Measurements from ENCODE around the gene GNG11. TPM values are rescaled to one million over a fixed set of nuclear protein-coding genes. Genes with fewer than 3 reads are reported as not detected.

The GNG11 gene
- total RNA-seq, 1 donor: 7.6 TPM

DNA sequence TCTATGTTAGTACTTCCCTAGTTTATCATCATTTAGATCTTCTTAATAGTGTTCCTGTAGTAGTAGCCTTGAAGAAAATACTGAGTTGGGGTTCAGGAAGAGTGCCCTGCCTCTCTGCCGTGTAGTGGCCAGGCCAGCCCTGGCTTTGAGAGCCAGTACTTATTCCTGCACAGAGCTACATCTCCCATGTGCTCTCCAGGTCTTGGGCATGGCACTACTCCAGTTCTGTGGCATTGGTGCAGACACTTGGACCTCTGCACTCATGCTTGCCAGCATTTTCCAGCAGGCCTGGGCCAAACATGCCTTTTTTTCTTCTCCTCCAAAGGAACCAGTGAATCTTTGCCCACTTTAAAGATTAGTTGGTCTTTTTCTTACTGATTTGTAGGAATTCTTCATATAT, 5.3 kb downstream of the GNG11 start:
- Histone ChIP-seq H3K79me2 (ENCODE audit: insufficient read depth, low read length) (peaks cover 33% of the 10 kb centered on the region), H4K20me1 (ENCODE audit: insufficient read depth, low read length) (no peaks in the 10 kb centered on the region), H3K4me3 (ENCODE audit: insufficient read depth, low read length) (no peak overlapping the region), H3K9me3 (ENCODE audit: low read depth, low read length) (no peaks in the 10 kb centered on the region), H3K4me2 (ENCODE audit: insufficient read depth, low read length) (no peak overlapping the region), H3K27ac (ENCODE audit: low read depth, low read length) (no peak overlapping the region), H3K4me1 (ENCODE audit: insufficient read depth, low read length) (peaks cover 10% of the 10 kb centered on the region), H3K36me3 (ENCODE audit: insufficient read depth, low read length) (peaks cover 11% of the 10 kb centered on the region), H2AFZ (ENCODE audit: low read length) (no peak overlapping the region), H3K27me3 (ENCODE audit: insufficient read depth, low read length) (no peaks in the 10 kb centered on the region)
- no peak for DNase-seq (ENCODE audit: insufficient read length, low spot score, missing footprints)
- no peak for TF ChIP-seq CTCF (IDR thresholded peaks at IDR 0.05; ENCODE audit: extremely low read depth, low read depth, low read length)

DNA sequence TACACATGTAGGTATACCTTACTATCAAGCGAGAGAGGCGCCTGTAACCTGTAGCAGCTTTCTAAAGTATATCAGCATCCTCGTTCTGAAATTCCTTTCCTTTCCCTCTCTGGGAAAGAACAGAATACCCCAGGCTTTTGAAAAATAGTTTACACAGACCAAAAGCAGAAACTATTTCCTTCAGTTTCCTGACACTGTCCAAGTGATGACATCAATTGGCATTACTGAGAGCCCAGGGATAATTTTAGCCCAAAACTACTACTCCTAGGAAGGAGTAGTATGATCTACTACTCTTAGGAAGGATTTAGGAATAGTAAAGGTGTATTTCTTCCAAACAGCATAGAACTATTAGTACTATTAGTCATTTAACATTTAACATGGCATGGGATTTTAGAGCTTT, 6.0 kb downstream of the GNG11 start:
- peaks cover 11% of the 10 kb centered on the region for H3K36me3 ChIP-seq (ENCODE audit: insufficient read depth, low read length)
- peaks cover 25% of the 10 kb centered on the region for H3K79me2 ChIP-seq (ENCODE audit: insufficient read depth, low read length)
- no peak overlapping the region for H2AFZ ChIP-seq (ENCODE audit: low read length)
- no peak for DNase-seq (ENCODE audit: insufficient read length, low spot score, missing footprints)
- H4K20me1 ChIP-seq (ENCODE audit: insufficient read depth, low read length): no peaks in the 10 kb centered on the region
- no peak for TF ChIP-seq CTCF (IDR thresholded peaks at IDR 0.05; ENCODE audit: extremely low read depth, low read depth, low read length)
- H3K4me1 ChIP-seq (ENCODE audit: insufficient read depth, low read length): peaks cover 10% of the 10 kb centered on the region
- no peaks in the 10 kb centered on the region for H3K27me3 ChIP-seq (ENCODE audit: insufficient read depth, low read length)
- H3K4me2 ChIP-seq (ENCODE audit: insufficient read depth, low read length): no peak overlapping the region
- no peaks in the 10 kb centered on the region for H3K9me3 ChIP-seq (ENCODE audit: low read depth, low read length)
- no peak overlapping the region for H3K4me3 ChIP-seq (ENCODE audit: insufficient read depth, low read length)
- no peak overlapping the region for H3K27ac ChIP-seq (ENCODE audit: low read depth, low read length)

DNA sequence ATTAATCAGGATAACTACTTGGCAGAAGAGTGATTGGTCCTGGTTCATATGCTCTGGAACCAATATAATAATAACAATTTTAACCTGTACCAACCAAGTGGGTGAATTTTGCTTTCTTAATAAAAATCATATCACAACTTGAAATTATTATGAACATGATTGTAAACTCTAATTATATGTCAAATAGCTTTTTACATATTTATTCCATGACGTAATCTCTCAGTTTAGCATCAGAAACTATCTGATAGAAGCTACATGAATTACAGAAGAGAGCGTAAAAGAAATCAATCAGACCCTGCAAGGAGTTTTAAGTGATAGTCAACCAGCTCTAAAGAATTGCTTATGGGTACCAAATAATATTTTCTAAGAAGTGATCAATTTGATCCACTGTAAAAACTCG, 10.1 kb downstream of the GNG11 start:
- no peaks in the 10 kb centered on the region for H3K79me2 ChIP-seq (ENCODE audit: insufficient read depth, low read length)
- H4K20me1 ChIP-seq (ENCODE audit: insufficient read depth, low read length): no peaks in the 10 kb centered on the region
- no peak for TF ChIP-seq CTCF (IDR thresholded peaks at IDR 0.05; ENCODE audit: extremely low read depth, low read depth, low read length)
- no peak for DNase-seq (ENCODE audit: insufficient read length, low spot score, missing footprints)
- no peak overlapping the region for H2AFZ ChIP-seq (ENCODE audit: low read length)
- no peaks in the 10 kb centered on the region for H3K4me1 ChIP-seq (ENCODE audit: insufficient read depth, low read length)
- no peaks in the 10 kb centered on the region for H3K9me3 ChIP-seq (ENCODE audit: low read depth, low read length)
- no peak overlapping the region for H3K4me3 ChIP-seq (ENCODE audit: insufficient read depth, low read length)
- H3K36me3 ChIP-seq (ENCODE audit: insufficient read depth, low read length): peaks cover 5% of the 10 kb centered on the region
- no peak overlapping the region for H3K27ac ChIP-seq (ENCODE audit: low read depth, low read length)
- no peak overlapping the region for H3K4me2 ChIP-seq (ENCODE audit: insufficient read depth, low read length)
- H3K27me3 ChIP-seq (ENCODE audit: insufficient read depth, low read length): no peaks in the 10 kb centered on the region

DNA sequence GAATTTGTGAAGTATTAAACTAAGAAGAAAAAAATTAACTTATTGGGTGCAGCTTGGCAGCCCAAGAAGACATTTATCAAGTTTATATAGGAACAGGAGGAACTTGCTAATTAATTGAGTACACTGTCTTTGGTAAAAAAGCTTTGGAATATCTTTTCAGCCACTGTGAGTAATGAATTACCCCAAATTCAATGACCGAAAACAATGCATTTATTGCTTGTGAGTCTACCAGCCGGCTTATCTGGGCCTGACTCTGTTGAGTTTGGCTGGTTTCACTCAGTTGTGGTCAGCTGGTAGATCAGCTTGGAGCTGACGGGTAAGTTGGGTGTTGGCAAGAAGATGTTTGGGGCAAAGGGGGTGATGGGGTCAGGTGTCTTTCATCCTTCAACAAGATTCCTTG, 11.6 kb downstream of the GNG11 start:
- no peak overlapping the region for H3K4me2 ChIP-seq (ENCODE audit: insufficient read depth, low read length)
- no peak for TF ChIP-seq CTCF (IDR thresholded peaks at IDR 0.05; ENCODE audit: extremely low read depth, low read depth, low read length)
- H3K4me1 ChIP-seq (ENCODE audit: insufficient read depth, low read length): no peaks in the 10 kb centered on the region
- no peaks in the 10 kb centered on the region for H3K27me3 ChIP-seq (ENCODE audit: insufficient read depth, low read length)
- H3K79me2 ChIP-seq (ENCODE audit: insufficient read depth, low read length): no peaks in the 10 kb centered on the region
- no peak for DNase-seq (ENCODE audit: insufficient read length, low spot score, missing footprints)
- H2AFZ ChIP-seq (ENCODE audit: low read length): no peak overlapping the region
- no peaks in the 10 kb centered on the region for H3K36me3 ChIP-seq (ENCODE audit: insufficient read depth, low read length)
- no peak overlapping the region for H3K4me3 ChIP-seq (ENCODE audit: insufficient read depth, low read length)
- H3K27ac ChIP-seq (ENCODE audit: low read depth, low read length): no peak overlapping the region
- no peaks in the 10 kb centered on the region for H4K20me1 ChIP-seq (ENCODE audit: insufficient read depth, low read length)
- no peaks in the 10 kb centered on the region for H3K9me3 ChIP-seq (ENCODE audit: low read depth, low read length)
